ENCODE data around the gene ADAMTS12.
"Not testable (repeated sequence)": the region's sequence is repeated elsewhere in the genome, so short reads cannot be mapped to it uniquely, and the experiment has no call there.

Gene ADAMTS12

GRCh38 chr5:33877449-33877848, 14.3 kb downstream of the ADAMTS12 start:
- H3K4me1 ChIP-seq (ENCODE audit: control insufficient read depth, insufficient read depth, low read length), result peaks cover 6% of the 10 kb centered on the region
- peak overlapping the region; percentile 49 for H3K4me3 ChIP-seq (ENCODE audit: low read length)
- H3K9ac ChIP-seq (ENCODE audit: low read length), result no peak overlapping the region
- H3K27me3 ChIP-seq (replicated peaks; ENCODE audit: control insufficient read depth, insufficient read depth, low read length), result no peaks in the 10 kb centered on the region
- H3K9me3 ChIP-seq (ENCODE audit: control insufficient read depth, low read length), result no peaks in the 10 kb centered on the region
- DNase-seq (ENCODE audit: low read depth), result no peak
- peaks cover 18% of the 10 kb centered on the region for H3K36me3 ChIP-seq (ENCODE audit: control insufficient read depth, insufficient read depth, low read length, severe bottlenecking)

DNA sequence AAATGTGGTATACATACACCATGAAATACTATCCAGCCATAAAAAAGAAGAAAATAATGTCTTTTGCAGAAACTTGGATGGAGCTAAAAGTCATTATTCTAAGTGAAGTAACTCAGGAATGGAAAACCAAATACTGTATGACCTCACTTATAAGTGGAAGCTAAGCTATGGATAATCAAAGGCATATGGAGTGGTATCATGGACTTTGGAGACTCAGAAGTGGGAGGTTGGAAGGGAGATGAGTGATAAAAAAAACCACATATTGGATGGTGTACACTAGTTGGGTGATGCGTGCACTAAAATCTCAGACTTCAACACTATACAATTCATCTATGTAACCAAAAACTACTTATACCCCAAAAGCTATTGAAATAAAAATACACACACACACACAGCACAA, 24.5 kb downstream of the ADAMTS12 start:
- Histone ChIP-seq H3K9ac (ENCODE audit: low read length) (no peak overlapping the region), H3K36me3 (ENCODE audit: control insufficient read depth, insufficient read depth, low read length, severe bottlenecking) (peaks cover 4% of the 10 kb centered on the region), H3K4me3 (ENCODE audit: low read length) (no peak overlapping the region), H3K4me1 (ENCODE audit: control insufficient read depth, insufficient read depth, low read length) (no peaks in the 10 kb centered on the region), H3K9me3 (ENCODE audit: control insufficient read depth, low read length) (peaks cover 10% of the 10 kb centered on the region), H3K27me3 (replicated peaks; ENCODE audit: control insufficient read depth, insufficient read depth, low read length) (no peaks in the 10 kb centered on the region)
- no peak for DNase-seq (ENCODE audit: low read depth)

DNA sequence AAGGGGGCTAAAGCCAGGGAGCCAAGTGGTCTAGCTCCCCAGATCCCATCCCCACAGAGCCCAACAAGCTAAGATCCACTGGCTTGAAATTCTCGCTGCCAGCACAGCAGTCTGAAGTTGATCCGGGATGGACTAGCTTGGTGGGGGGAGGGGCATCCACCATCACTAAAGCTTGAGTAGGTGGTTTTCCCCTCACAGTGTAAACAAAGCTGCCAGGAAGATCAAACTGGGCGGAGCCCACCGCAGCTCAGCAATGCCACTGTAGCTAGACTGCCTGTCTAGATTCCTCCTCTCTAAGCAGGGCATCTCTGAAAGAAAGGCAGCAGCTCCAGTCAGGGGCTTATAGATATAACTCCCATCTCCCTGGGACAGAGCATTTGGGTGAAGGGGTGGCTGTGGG, 32.6 kb downstream of the ADAMTS12 start:
- H3K27me3 ChIP-seq (replicated peaks; ENCODE audit: control insufficient read depth, insufficient read depth, low read length); DNase-seq (ENCODE audit: low read depth); H3K36me3 ChIP-seq (ENCODE audit: control insufficient read depth, insufficient read depth, low read length, severe bottlenecking); H3K9ac ChIP-seq (ENCODE audit: low read length); H3K4me3 ChIP-seq (ENCODE audit: low read length); H3K9me3 ChIP-seq (ENCODE audit: control insufficient read depth, low read length): not testable (repeated sequence)
- peaks cover 25% of the 10 kb centered on the region for H3K4me1 ChIP-seq (ENCODE audit: control insufficient read depth, insufficient read depth, low read length)

- Histone ChIP-seq H3K9ac (ENCODE audit: low read length) (no peak overlapping the region), H3K4me3 (ENCODE audit: low read length) (no peak overlapping the region), H3K27me3 (replicated peaks; ENCODE audit: control insufficient read depth, insufficient read depth, low read length) (no peaks in the 10 kb centered on the region), H3K4me1 (ENCODE audit: control insufficient read depth, insufficient read depth, low read length) (peaks cover 43% of the 10 kb centered on the region), H3K36me3 (ENCODE audit: control insufficient read depth, insufficient read depth, low read length, severe bottlenecking) (no peaks in the 10 kb centered on the region), H3K9me3 (ENCODE audit: control insufficient read depth, low read length) (no peaks in the 10 kb centered on the region)
- no peak for DNase-seq (ENCODE audit: low read depth)
Measured at GRCh38 chr5:33857037-33857436, 34.8 kb downstream of the ADAMTS12 start.

DNA sequence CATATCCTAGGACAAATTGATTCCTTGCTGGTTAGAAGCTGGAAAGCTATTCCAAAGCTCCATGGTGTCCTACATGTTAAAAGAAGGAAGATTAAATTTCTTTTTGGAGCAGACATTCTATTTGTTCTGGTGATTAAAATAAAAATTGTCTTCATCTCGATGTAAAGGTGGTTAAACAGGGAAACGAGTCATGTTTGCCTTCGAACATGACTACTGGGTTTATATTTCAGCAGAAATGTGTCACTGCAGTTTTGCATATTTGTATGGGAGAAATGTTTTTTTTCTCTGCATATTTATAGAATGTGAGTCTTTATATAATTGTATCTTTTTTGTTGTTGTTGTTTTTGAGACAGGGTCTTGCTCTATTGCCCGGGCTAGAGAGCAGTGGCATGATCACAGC, 36.4 kb downstream of the ADAMTS12 start:
- Histone ChIP-seq H3K27me3 (replicated peaks; ENCODE audit: control insufficient read depth, insufficient read depth, low read length) (no peaks in the 10 kb centered on the region), H3K36me3 (ENCODE audit: control insufficient read depth, insufficient read depth, low read length, severe bottlenecking) (no peaks in the 10 kb centered on the region), H3K4me3 (ENCODE audit: low read length) (no peak overlapping the region), H3K9me3 (ENCODE audit: control insufficient read depth, low read length) (no peaks in the 10 kb centered on the region), H3K9ac (ENCODE audit: low read length) (peak overlapping the region; percentile 24), H3K4me1 (ENCODE audit: control insufficient read depth, insufficient read depth, low read length) (peaks cover 54% of the 10 kb centered on the region)
- no peak for DNase-seq (ENCODE audit: low read depth)

DNA sequence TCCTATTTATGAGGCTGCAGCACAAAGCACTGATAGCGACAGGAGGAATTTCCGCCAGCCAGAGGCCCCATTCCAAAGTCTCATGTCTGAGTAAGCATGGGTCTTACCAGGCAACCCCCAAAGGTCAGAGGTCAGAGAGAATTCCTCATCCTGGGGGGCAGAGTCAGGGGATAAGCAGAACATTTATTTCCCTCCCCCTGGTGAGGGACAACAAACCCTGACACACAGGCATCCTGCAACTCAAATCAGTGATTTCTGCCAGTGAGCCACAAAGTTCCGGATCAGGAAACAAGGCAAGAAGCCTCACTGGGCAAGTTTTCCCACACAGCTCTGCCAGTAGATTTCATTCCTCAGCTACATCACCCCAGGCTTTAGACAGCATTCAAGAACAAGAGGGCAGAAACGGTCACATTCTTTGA, 37.0 kb downstream of the ADAMTS12 start:
- peak; percentile 77 for DNase-seq (ENCODE audit: low read depth)
- Histone ChIP-seq H3K9ac (ENCODE audit: low read length) (peak overlapping the region; percentile 50), H3K4me1 (ENCODE audit: control insufficient read depth, insufficient read depth, low read length) (peaks cover 61% of the 10 kb centered on the region), H3K27me3 (replicated peaks; ENCODE audit: control insufficient read depth, insufficient read depth, low read length) (no peaks in the 10 kb centered on the region), H3K9me3 (ENCODE audit: control insufficient read depth, low read length) (no peaks in the 10 kb centered on the region), H3K4me3 (ENCODE audit: low read length) (peak overlapping the region; percentile 19), H3K36me3 (ENCODE audit: control insufficient read depth, insufficient read depth, low read length, severe bottlenecking) (no peaks in the 10 kb centered on the region)

DNA sequence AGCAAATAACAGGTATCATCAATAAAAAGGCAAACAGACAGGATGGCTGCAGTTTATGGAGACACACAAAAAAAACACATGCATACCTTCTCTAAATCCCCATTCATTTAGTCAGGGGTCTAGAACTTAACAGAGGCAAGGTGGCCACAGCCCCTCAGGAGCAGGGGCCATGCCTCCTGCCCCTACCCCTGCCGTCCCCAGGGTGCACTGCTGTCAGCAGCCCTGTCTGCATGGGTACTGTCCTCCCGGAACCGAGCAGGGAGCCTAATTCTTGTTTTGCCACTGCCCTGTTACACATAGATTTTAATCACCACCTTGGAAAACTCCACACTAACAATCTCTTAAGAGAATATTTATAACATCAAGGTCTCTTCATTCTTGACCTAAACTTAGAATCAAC, 39.0 kb downstream of the ADAMTS12 start:
- Histone ChIP-seq H3K36me3 (ENCODE audit: control insufficient read depth, insufficient read depth, low read length, severe bottlenecking) (no peaks in the 10 kb centered on the region), H3K27me3 (replicated peaks; ENCODE audit: control insufficient read depth, insufficient read depth, low read length) (no peaks in the 10 kb centered on the region), H3K4me3 (ENCODE audit: low read length) (peak overlapping the region; percentile 66), H3K9ac (ENCODE audit: low read length) (peak overlapping the region; percentile 57), H3K9me3 (ENCODE audit: control insufficient read depth, low read length) (no peaks in the 10 kb centered on the region), H3K4me1 (ENCODE audit: control insufficient read depth, insufficient read depth, low read length) (peaks cover 62% of the 10 kb centered on the region)
- DNase-seq (ENCODE audit: low read depth), result no peak

- Histone ChIP-seq H3K4me3 (ENCODE audit: low read length) (peak overlapping the region; percentile 66), H3K9ac (ENCODE audit: low read length) (peak overlapping the region; percentile 57), H3K4me1 (ENCODE audit: control insufficient read depth, insufficient read depth, low read length) (peaks cover 59% of the 10 kb centered on the region)
Measured at GRCh38 chr5:33852319-33852718, 39.5 kb downstream of the ADAMTS12 start.

DNA sequence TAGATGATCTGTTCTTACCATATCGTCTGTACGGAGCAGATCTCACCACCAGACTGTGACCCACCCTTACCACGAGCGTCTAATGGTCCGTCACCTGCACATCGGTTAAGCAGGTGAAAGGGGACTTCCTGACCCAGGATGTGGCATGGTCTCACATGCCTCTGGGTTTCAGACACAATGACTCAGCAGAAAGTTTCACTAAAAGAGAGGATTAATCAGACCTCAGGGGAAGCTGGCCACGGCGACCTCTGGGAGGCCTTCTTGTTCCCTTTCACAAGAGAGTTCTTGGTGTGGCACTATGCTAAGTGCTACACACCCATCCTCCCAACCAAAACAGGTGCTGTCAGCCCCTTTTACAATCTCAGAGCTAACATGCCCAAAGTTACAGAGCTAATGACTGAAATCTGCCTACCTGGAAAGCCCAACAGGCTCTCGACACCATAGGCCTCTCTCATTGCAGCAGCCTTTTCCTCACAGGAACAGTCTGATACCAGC, 41.6 kb downstream of the ADAMTS12 start:
- no peaks in the 10 kb centered on the region for H3K27me3 ChIP-seq (replicated peaks; ENCODE audit: control insufficient read depth, insufficient read depth, low read length)
- DNase-seq (ENCODE audit: low read depth), result peak; percentile 46
- H3K4me1 ChIP-seq (ENCODE audit: control insufficient read depth, insufficient read depth, low read length), result peaks cover 50% of the 10 kb centered on the region

More at GRCh38 chr5:33852319-33852718, 39.5 kb downstream of the ADAMTS12 start:
- peak; percentile 80 for DNase-seq (ENCODE audit: low read depth)
- Histone ChIP-seq H3K27me3 (replicated peaks; ENCODE audit: control insufficient read depth, insufficient read depth, low read length) (no peaks in the 10 kb centered on the region), H3K9me3 (ENCODE audit: control insufficient read depth, low read length) (no peaks in the 10 kb centered on the region), H3K36me3 (ENCODE audit: control insufficient read depth, insufficient read depth, low read length, severe bottlenecking) (no peaks in the 10 kb centered on the region)

GRCh38 chr5:33848554-33848953, 43.2 kb downstream of the ADAMTS12 start:
- peaks cover 38% of the 10 kb centered on the region for H3K4me1 ChIP-seq (ENCODE audit: control insufficient read depth, insufficient read depth, low read length)
- H3K4me3 ChIP-seq (ENCODE audit: low read length), result no peak overlapping the region
- H3K27me3 ChIP-seq (replicated peaks; ENCODE audit: control insufficient read depth, insufficient read depth, low read length), result no peaks in the 10 kb centered on the region
- H3K36me3 ChIP-seq (ENCODE audit: control insufficient read depth, insufficient read depth, low read length, severe bottlenecking), result no peaks in the 10 kb centered on the region
- no peak overlapping the region for H3K9ac ChIP-seq (ENCODE audit: low read length)
- no peak for DNase-seq (ENCODE audit: low read depth)
- no peaks in the 10 kb centered on the region for H3K9me3 ChIP-seq (ENCODE audit: control insufficient read depth, low read length)

More for the DNA sequence above, 41.6 kb downstream of the ADAMTS12 start:
- Histone ChIP-seq H3K9ac (ENCODE audit: low read length) (no peak overlapping the region), H3K4me3 (ENCODE audit: low read length) (no peak overlapping the region), H3K9me3 (ENCODE audit: control insufficient read depth, low read length) (no peaks in the 10 kb centered on the region), H3K36me3 (ENCODE audit: control insufficient read depth, insufficient read depth, low read length, severe bottlenecking) (no peaks in the 10 kb centered on the region)

DNA sequence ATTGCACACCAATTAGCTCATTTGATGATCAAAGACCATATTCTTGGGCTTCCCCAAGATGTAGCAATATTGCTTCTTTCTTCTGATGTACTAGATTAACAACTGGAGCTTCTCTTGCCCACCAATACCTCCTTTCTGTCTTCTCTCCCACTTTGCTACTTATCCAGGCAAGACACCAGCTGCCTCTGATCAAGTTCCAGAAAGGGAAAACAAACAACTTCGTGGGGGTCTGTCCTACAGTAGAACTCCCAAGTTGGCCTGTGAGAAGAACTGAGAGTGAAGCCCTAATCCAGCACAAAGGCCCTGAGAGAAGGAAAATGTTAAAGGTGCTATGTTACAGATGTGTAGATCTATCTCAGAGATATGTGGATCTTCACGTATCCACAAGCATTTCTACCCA, 44.9 kb downstream of the ADAMTS12 start:
- H3K4me1 ChIP-seq (ENCODE audit: control insufficient read depth, insufficient read depth, low read length), result peaks cover 25% of the 10 kb centered on the region
- H3K36me3 ChIP-seq (ENCODE audit: control insufficient read depth, insufficient read depth, low read length, severe bottlenecking), result no peaks in the 10 kb centered on the region
- H3K27me3 ChIP-seq (replicated peaks; ENCODE audit: control insufficient read depth, insufficient read depth, low read length), result no peaks in the 10 kb centered on the region
- no peaks in the 10 kb centered on the region for H3K9me3 ChIP-seq (ENCODE audit: control insufficient read depth, low read length)
- no peak for DNase-seq (ENCODE audit: low read depth)
- H3K9ac ChIP-seq (ENCODE audit: low read length), result no peak overlapping the region
- H3K4me3 ChIP-seq (ENCODE audit: low read length), result no peak overlapping the region

GRCh38 chr5:33843579-33843978, 48.2 kb downstream of the ADAMTS12 start:
- H3K9ac ChIP-seq (ENCODE audit: low read length), result no peak overlapping the region
- H3K4me1 ChIP-seq (ENCODE audit: control insufficient read depth, insufficient read depth, low read length), result peaks cover 8% of the 10 kb centered on the region
- H3K36me3 ChIP-seq (ENCODE audit: control insufficient read depth, insufficient read depth, low read length, severe bottlenecking), result no peaks in the 10 kb centered on the region
- H3K9me3 ChIP-seq (ENCODE audit: control insufficient read depth, low read length), result no peaks in the 10 kb centered on the region
- no peak overlapping the region for H3K4me3 ChIP-seq (ENCODE audit: low read length)
- peak; percentile 43 for DNase-seq (ENCODE audit: low read depth)
- H3K27me3 ChIP-seq (replicated peaks; ENCODE audit: control insufficient read depth, insufficient read depth, low read length), result no peaks in the 10 kb centered on the region

All from adipocyte (in vitro differentiated cells).